OCI-LY7 (cell line): ENCODE results near the gene MYOCOS. TPM values are rescaled to one million over a fixed set of nuclear protein-coding genes. Genes with fewer than 3 reads are reported as not detected.
"Not testable (repeated sequence)": the region's sequence is repeated elsewhere in the genome, so short reads cannot be mapped to it uniquely, and the experiment has no call there.

ENCODE experiments used
- BruUV-seq: library from RNA; stranded (reverse); fragments of 400-500 nt; replicated peaks from 2 replicates; lab custom pipeline; 2021; lab: Mats Ljungman, UMichigan
- CTCF ChIA-PET: fragments of 300-600 bp; sonication (Branson Sonifier 250); formaldehyde crosslinking; loops from one replicate; lab custom pipeline; 2022; ENCODE audit warnings: antibody characterized with exemption; ENCODE audit not compliant: unreplicated experiment; lab: Charles Lee
- POLR2A ChIA-PET: fragments of 300-600 bp; sonication (Branson Sonifier 250); formaldehyde crosslinking; loops from one replicate; lab custom pipeline; 2022; ENCODE audit warnings: antibody characterized with exemption; lab: Charles Lee
- DNase-seq: peaks from one replicate; pipeline ENCODE4 v3.0.0-alpha.2; 2015; ENCODE audit warnings: low spot score
- H2AFZ ChIP-seq: fragments of 200-600 bp; sonication (generic), shearing (Covaris generic); 2 replicates; pipeline ENCODE4 v1.6.1; 2014; ENCODE audit warnings: mild to moderate bottlenecking, antibody characterized with exemption, low read length, moderate library complexity
- H3K27ac ChIP-seq: fragments of 200-600 bp; sonication (generic); 2 replicates; pipeline ENCODE4 v1.5.1; 2014; ENCODE audit warnings: mixed run types, low read depth, mild to moderate bottlenecking, moderate library complexity, low read length, inconsistent platforms; ENCODE audit not compliant: poor library complexity, severe bottlenecking
- H3K36me3 ChIP-seq: fragments of 200-600 bp; sonication (generic); 2 replicates; pipeline ENCODE4 v1.6.1; 2014; ENCODE audit warnings: mild to moderate bottlenecking, antibody characterized with exemption, low read length, moderate library complexity, mixed read lengths; ENCODE audit not compliant: insufficient read depth
- H3K4me1 ChIP-seq: fragments of 200-600 bp; sonication (generic); 2 replicates; pipeline ENCODE4 v1.5.1; 2014; ENCODE audit warnings: mild to moderate bottlenecking, low read length; ENCODE audit not compliant: insufficient read depth, poor library complexity, severe bottlenecking
- H3K4me2 ChIP-seq: fragments of 200-600 bp; sonication (generic); 2 replicates; pipeline ENCODE4 v1.6.1; 2014; ENCODE audit warnings: mild to moderate bottlenecking, low read length
- H3K4me3 ChIP-seq: fragments of 200-600 bp; sonication (generic); 2 replicates; pipeline ENCODE4 v1.5.1; 2014; ENCODE audit warnings: mild to moderate bottlenecking, low read depth, low read length; ENCODE audit not compliant: poor library complexity, severe bottlenecking
- H3K79me2 ChIP-seq: fragments of 200-600 bp; sonication (generic); 2 replicates; pipeline ENCODE4 v1.6.1; 2016; ENCODE audit warnings: low read depth, mild to moderate bottlenecking, low read length, moderate library complexity, mixed read lengths; ENCODE audit not compliant: insufficient read depth
- H3K9me2 ChIP-seq: fragments of 200-600 bp; sonication (generic); 2 replicates; pipeline ENCODE4 v1.6.1; 2016; ENCODE audit warnings: mild to moderate bottlenecking, low read length, mixed read lengths; ENCODE audit not compliant: insufficient read depth
- H3K9me3 ChIP-seq: fragments of 200-600 bp; sonication (generic); 2 replicates; pipeline ENCODE4 v1.6.1; 2014; ENCODE audit warnings: mild to moderate bottlenecking, mixed run types, low read length, mixed read lengths
- H4K20me1 ChIP-seq: fragments of 200-600 bp; sonication (generic); 2 replicates; pipeline ENCODE4 v1.6.1; 2014; ENCODE audit warnings: mild to moderate bottlenecking, antibody characterized with exemption, low read length, moderate library complexity, mixed read lengths; ENCODE audit not compliant: insufficient read depth
- EZH2phosphoT487 ChIP-seq: fragments of 200-600 bp; sonication (generic); IDR thresholded peaks from 2 replicates; pipeline ENCODE4 v1.6.1; 2018; ENCODE audit warnings: low read depth, borderline replicate concordance, mild to moderate bottlenecking, mixed run types, antibody characterized with exemption, low read length, moderate library complexity, mixed read lengths
- intact Hi-C: fragments of 100-400 bp; cut with micrococcal nuclease; formaldehyde crosslinking; loops from one replicate; pipeline ENCODE4 v1.10.0; 2022; ENCODE audit not compliant: unreplicated experiment
- total RNA-seq, 2 experiments: library from RNA; depleted of rRNA in 1 of 2; stranded (reverse); fragments of >200 nt in 1 of 2; shearing (Covaris generic) in 1 of 2; gene quantifications; 2 replicates each; pipeline ENCODE4 v1.2.3, GENCODE V29; 2014 to 2022
- TF ChIP-seq, protein P1 (sequence below): fragments of 200-600 bp; sonication (generic); conservative IDR thresholded peaks from 2 replicates; pipeline ENCODE4 v1.5.1; 2014; ENCODE audit warnings: mild to moderate bottlenecking, antibody characterized with exemption, low read length, moderate library complexity, mixed read lengths

Gene MYOCOS
- total RNA-seq, 2 experiments from 2014 or later = 0.16 to 0.21 TPM

DNA sequence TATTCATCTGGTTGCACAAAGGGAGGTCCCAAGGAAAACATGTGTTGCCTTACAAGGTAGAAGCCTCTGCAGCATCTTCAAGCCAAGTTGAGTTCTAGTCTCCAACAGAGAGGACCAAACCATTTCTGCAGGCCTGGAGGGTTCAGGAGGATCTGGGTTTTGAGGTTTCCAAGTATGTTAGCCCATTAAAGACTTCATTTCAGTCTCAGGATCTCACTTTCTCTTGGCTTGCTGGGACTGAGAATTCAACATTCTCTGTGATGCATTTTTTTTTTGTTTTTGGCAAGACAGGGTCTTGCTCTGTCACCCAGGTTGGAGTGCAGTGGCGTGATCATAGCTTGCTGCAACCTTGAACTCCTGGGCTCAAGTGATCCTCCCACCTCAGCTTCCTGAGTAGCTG lies 8.8 kb upstream of the MYOCOS start:
- Histone ChIP-seq H3K27ac (no peak overlapping the region), H3K4me2 (no peak overlapping the region), H2AFZ (no peak overlapping the region), H3K9me3 (no peaks in the 10 kb centered on the region), H3K4me3 (no peak overlapping the region), H3K9me2 (no peaks in the 10 kb centered on the region), H4K20me1 (no peaks in the 10 kb centered on the region), H3K79me2 (no peaks in the 10 kb centered on the region), H3K36me3 (no peaks in the 10 kb centered on the region), H3K4me1 (no peaks in the 10 kb centered on the region)
- TF ChIP-seq, protein P1, sequence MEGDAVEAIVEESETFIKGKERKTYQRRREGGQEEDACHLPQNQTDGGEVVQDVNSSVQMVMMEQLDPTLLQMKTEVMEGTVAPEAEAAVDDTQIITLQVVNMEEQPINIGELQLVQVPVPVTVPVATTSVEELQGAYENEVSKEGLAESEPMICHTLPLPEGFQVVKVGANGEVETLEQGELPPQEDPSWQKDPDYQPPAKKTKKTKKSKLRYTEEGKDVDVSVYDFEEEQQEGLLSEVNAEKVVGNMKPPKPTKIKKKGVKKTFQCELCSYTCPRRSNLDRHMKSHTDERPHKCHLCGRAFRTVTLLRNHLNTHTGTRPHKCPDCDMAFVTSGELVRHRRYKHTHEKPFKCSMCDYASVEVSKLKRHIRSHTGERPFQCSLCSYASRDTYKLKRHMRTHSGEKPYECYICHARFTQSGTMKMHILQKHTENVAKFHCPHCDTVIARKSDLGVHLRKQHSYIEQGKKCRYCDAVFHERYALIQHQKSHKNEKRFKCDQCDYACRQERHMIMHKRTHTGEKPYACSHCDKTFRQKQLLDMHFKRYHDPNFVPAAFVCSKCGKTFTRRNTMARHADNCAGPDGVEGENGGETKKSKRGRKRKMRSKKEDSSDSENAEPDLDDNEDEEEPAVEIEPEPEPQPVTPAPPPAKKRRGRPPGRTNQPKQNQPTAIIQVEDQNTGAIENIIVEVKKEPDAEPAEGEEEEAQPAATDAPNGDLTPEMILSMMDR = no peak
- TF ChIP-seq EZH2phosphoT487 = no peak
- DNase-seq = no peak
- intact Hi-C loops = no loop called here
- ChIA-PET POLR2A (interaction anchor here (0.6 kb wide), 1 partner anchor 29 kb away, joined by 4 read pairs; no protein-coding TSS in a partner anchor), CTCF (no interaction called here)
- BruUV-seq = no TSS peak

GRCh38 chr1:171615122-171615906 lies 6.7 kb upstream of the MYOCOS start:
- H3K4me2 ChIP-seq, CTCF ChIA-PET, H4K20me1 ChIP-seq, DNase-seq, H3K27ac ChIP-seq, H3K36me3 ChIP-seq, H2AFZ ChIP-seq, intact Hi-C loops, BruUV-seq, H3K79me2 ChIP-seq, H3K9me3 ChIP-seq, H3K9me2 ChIP-seq, H3K4me3 ChIP-seq, H3K4me1 ChIP-seq: not testable (repeated sequence)
- POLR2A ChIA-PET = interaction anchor here (0.6 kb wide), 1 partner anchor 279 kb away, joined by 5 read pairs; no protein-coding TSS in a partner anchor

- TF ChIP-seq, protein P1 = no peak
- no peak for TF ChIP-seq EZH2phosphoT487
- Histone ChIP-seq H3K36me3 (no peaks in the 10 kb centered on the region), H4K20me1 (no peaks in the 10 kb centered on the region), H3K9me2 (no peaks in the 10 kb centered on the region), H3K9me3 (no peaks in the 10 kb centered on the region), H3K4me3 (no peak overlapping the region), H3K79me2 (no peaks in the 10 kb centered on the region), H2AFZ (no peak overlapping the region), H3K4me1 (no peaks in the 10 kb centered on the region), H3K27ac (no peak overlapping the region), H3K4me2 (no peak overlapping the region)
- ChIA-PET CTCF (no interaction called here), POLR2A (no interaction called here)
- intact Hi-C loops = no loop called here
- no peak for DNase-seq
- no TSS peak for BruUV-seq
Observed at GRCh38 chr1:171616586-171616985, 5.5 kb upstream of the MYOCOS start.
